Measurements from ENCODE around the gene PPM1E.
A peak's percentile ranks its signal among the peaks of the same experiment; 100 is the strongest.
"Not testable (repeated sequence)": the region's sequence is repeated elsewhere in the genome, so short reads cannot be mapped to it uniquely, and the experiment has no call there.

PPM1E gene

GRCh38 chr17:58755577-58756245 is at the start of gene PPM1E:
PPM1E (plus strand) TSS chr17:58755854.
- no peak for DNase-seq (ENCODE audit: low spot score)

- no peak for DNase-seq (ENCODE audit: low spot score)
Observed at GRCh38 chr17:58706351-58707140, 49.1 kb upstream of the PPM1E start.

- peak; percentile 49 for DNase-seq (ENCODE audit: low spot score)
Observed at GRCh38 chr17:58710948-58711552, 44.6 kb upstream of the PPM1E start.

- DNase-seq (ENCODE audit: low spot score) = no peak
Observed at GRCh38 chr17:58722274-58722673, 33.4 kb upstream of the PPM1E start.

GRCh38 chr17:58722696-58723095 is 33.0 kb upstream of the PPM1E start:
- DNase-seq (ENCODE audit: low spot score) = no peak

GRCh38 chr17:58728798-58729197 is 26.9 kb upstream of the PPM1E start:
- no peak for DNase-seq (ENCODE audit: low spot score)

- no peak for DNase-seq (ENCODE audit: low spot score)
Observed at GRCh38 chr17:58730937-58731336, 24.7 kb upstream of the PPM1E start.

- no peak for DNase-seq (ENCODE audit: low spot score)
Observed at GRCh38 chr17:58734040-58734439, 21.6 kb upstream of the PPM1E start.

- no peak for DNase-seq (ENCODE audit: low spot score)
Observed at GRCh38 chr17:58734811-58735210, 20.8 kb upstream of the PPM1E start.

- DNase-seq (ENCODE audit: low spot score) = no peak
Observed at GRCh38 chr17:58741121-58741625, 14.5 kb upstream of the PPM1E start.

GRCh38 chr17:58747674-58748073 is 8.0 kb upstream of the PPM1E start:
- DNase-seq (ENCODE audit: low spot score) = no peak

- DNase-seq (ENCODE audit: low spot score) = not testable (repeated sequence)
Observed at GRCh38 chr17:58749627-58750026, 6.0 kb upstream of the PPM1E start.

GRCh38 chr17:58753026-58753425 is 2.6 kb upstream of the PPM1E start:
- no peak for DNase-seq (ENCODE audit: low spot score)

GRCh38 chr17:58755269-58755576 is 431 bp upstream of the PPM1E start:
- DNase-seq (ENCODE audit: low spot score) = no peak

GRCh38 chr17:58756246-58757161 is 850 bp downstream of the PPM1E start:
- DNase-seq (ENCODE audit: low spot score) = no peak

- DNase-seq (ENCODE audit: low spot score) = no peak
Observed at GRCh38 chr17:58757162-58757613, 1.5 kb downstream of the PPM1E start.

GRCh38 chr17:58758890-58759289 is 3.2 kb downstream of the PPM1E start:
- no peak for DNase-seq (ENCODE audit: low spot score)

- DNase-seq (ENCODE audit: low spot score) = no peak
Observed at GRCh38 chr17:58759522-58759921, 3.9 kb downstream of the PPM1E start.

- DNase-seq (ENCODE audit: low spot score) = no peak
Observed at GRCh38 chr17:58760248-58760647, 4.6 kb downstream of the PPM1E start.

- DNase-seq (ENCODE audit: low spot score) = no peak
Observed at GRCh38 chr17:58763263-58763662, 7.6 kb downstream of the PPM1E start.

- DNase-seq (ENCODE audit: low spot score) = no peak
Observed at GRCh38 chr17:58764373-58764772, 8.7 kb downstream of the PPM1E start.

GRCh38 chr17:58778482-58778881 is 22.8 kb downstream of the PPM1E start:
- not testable (repeated sequence) for DNase-seq (ENCODE audit: low spot score)
